RWPE2 (cell line): ENCODE measurements around the gene MSL1.

Experiments used
- ATAC-seq: fragments of 200-7000 bp; cut with Tn5 transposase; 3 replicates; pipeline ENCODE4 v1.9.1; 2021; ENCODE audit warnings: low read depth
- DNase-seq: peaks from one replicate; pipeline ENCODE4 v3.0.0-alpha.2; 2020; ENCODE audit warnings: low spot score
- H3K27ac ChIP-seq: fragments of 450-650 bp; 2 replicates; pipeline ENCODE4 v1.5.1; 2017; ENCODE audit warnings: mild to moderate bottlenecking; ENCODE audit not compliant: poor library complexity, severe bottlenecking
- H3K27me3 ChIP-seq: fragments of 250-450 bp; sonication (Bioruptor Pico); 2 replicates; pipeline ENCODE4 v1.5.1; 2021; ENCODE audit warnings: mild to moderate bottlenecking, moderate library complexity; ENCODE audit not compliant: insufficient read depth, poor library complexity, severe bottlenecking
- H3K36me3 ChIP-seq: fragments of 250-450 bp; sonication (Bioruptor Pico); 2 replicates; pipeline ENCODE4 v1.5.1; 2020; ENCODE audit warnings: low read depth, mild to moderate bottlenecking, moderate library complexity
- H3K4me1 ChIP-seq: fragments of 250-450 bp; sonication (Bioruptor Pico); 2 replicates; pipeline ENCODE4 v1.5.1; 2021; ENCODE audit warnings: mild to moderate bottlenecking, moderate library complexity; ENCODE audit not compliant: insufficient read depth, poor library complexity, severe bottlenecking
- H3K4me3 ChIP-seq: fragments of 250-450 bp; sonication (Bioruptor Pico); 2 replicates; pipeline ENCODE4 v1.5.1; 2021; ENCODE audit warnings: mild to moderate bottlenecking, moderate library complexity; ENCODE audit not compliant: severe bottlenecking
- H3K9me3 ChIP-seq: fragments of 250-450 bp; sonication (Bioruptor Pico); 2 replicates; pipeline ENCODE4 v1.5.1; 2021; ENCODE audit warnings: mild to moderate bottlenecking, moderate library complexity; ENCODE audit not compliant: severe bottlenecking
- CTCF ChIP-seq: fragments of 450-650 bp; IDR thresholded peaks from one replicate; pipeline ENCODE4 v1.5.1; 2017; ENCODE audit warnings: mild to moderate bottlenecking, moderate library complexity; ENCODE audit not compliant: poor library complexity, severe bottlenecking

MSL1 gene

GRCh38 chr17:40113907-40114245, 7.9 kb upstream of the MSL1 start:
- Histone ChIP-seq H3K9me3 (no peaks in the 10 kb centered on the region), H3K4me3 (no peak overlapping the region), H3K4me1 (peaks cover 37% of the 10 kb centered on the region), H3K27ac (peak overlapping the region; percentile 75), H3K27me3 (no peaks in the 10 kb centered on the region), H3K36me3 (no peaks in the 10 kb centered on the region)
- TF ChIP-seq CTCF, result no peak
- ATAC-seq (no peak), DNase-seq (no peak)

- H3K4me3 ChIP-seq, result no peak overlapping the region
- no peaks in the 10 kb centered on the region for H3K27me3 ChIP-seq
- H3K9me3 ChIP-seq, result no peaks in the 10 kb centered on the region
- no peak for DNase-seq
- no peak for ATAC-seq
- no peak for TF ChIP-seq CTCF
- H3K27ac ChIP-seq, result peak overlapping the region; percentile 75
- peaks cover 4% of the 10 kb centered on the region; the same call in 1 of the 2 replicates for H3K36me3 ChIP-seq
- H3K4me1 ChIP-seq, result peaks cover 34% of the 10 kb centered on the region
These were observed 6.7 kb upstream of the MSL1 start for GRCh38 chr17:40115101-40115436.

GRCh38 chr17:40122136-40122998, 596 bp downstream of the MSL1 start:
- Histone ChIP-seq H3K27ac (peak overlapping the region; percentile 84), H3K27me3 (no peaks in the 10 kb centered on the region), H3K36me3 (peaks cover 43% of the 10 kb centered on the region), H3K9me3 (no peaks in the 10 kb centered on the region), H3K4me3 (peak overlapping the region; percentile 91), H3K4me1 (peaks cover 6% of the 10 kb centered on the region)
- TF ChIP-seq CTCF, result no peak
- DNase-seq (no peak), ATAC-seq (peak; percentile 43)

GRCh38 chr17:40122999-40123810, 1.4 kb downstream of the MSL1 start:
- TF ChIP-seq CTCF, result no peak
- DNase-seq (no peak), ATAC-seq (peak; percentile 10)
- no peaks in the 10 kb centered on the region for H3K9me3 ChIP-seq
- peak overlapping the region; percentile 91 for H3K4me3 ChIP-seq
- peaks cover 6% of the 10 kb centered on the region for H3K4me1 ChIP-seq
- no peaks in the 10 kb centered on the region for H3K27me3 ChIP-seq
- H3K27ac ChIP-seq, result peak overlapping the region; percentile 84
- peaks cover 51% of the 10 kb centered on the region for H3K36me3 ChIP-seq
